ENCODE measurements around the gene GPC6. TPM values are rescaled to one million over a fixed set of nuclear protein-coding genes. Genes with fewer than 3 reads are reported as not detected.

The GPC6 gene
- total and polyA plus RNA-seq, 4 donors = 5.9 to 29.1 (median 18.2) TPM

GRCh38 chr13:93180356-93180969 is 46.1 kb upstream of the GPC6 start:
- Histone ChIP-seq H3K27me3 (ENCODE audit: control insufficient read depth in 4 of 4, insufficient read depth in 4 of 4, low read length in 3 of 4) (no peaks in the 10 kb centered on the region), H3K27ac (ENCODE audit: low read depth in 1 of 2, low read length in 2 of 2) (no peak overlapping the region), H3K9me3 (ENCODE audit: control insufficient read depth in 4 of 4, low read length in 3 of 4) (no peaks in the 10 kb centered on the region), H3K9ac (ENCODE audit: low read depth in 1 of 2, low read length in 2 of 2) (no peak overlapping the region), H3K4me3 (ENCODE audit: low read depth in 1 of 3, low read length in 3 of 3) (no peak overlapping the region), H3K4me1 (ENCODE audit: control insufficient read depth in 4 of 4, insufficient read depth in 4 of 4, low read length in 3 of 4) (no peaks in the 10 kb centered on the region), H3K36me3 (ENCODE audit: control insufficient read depth in 4 of 4, insufficient read depth in 3 of 4, low read depth in 1 of 4, low read length in 3 of 4) (no peaks in the 10 kb centered on the region)
- TF ChIP-seq YY1 (IDR thresholded peaks at IDR 0.05) = no peak
- TF ChIP-seq JUND (IDR thresholded peaks at IDR 0.05) = no peak
- TF ChIP-seq EGR1 (IDR thresholded peaks at IDR 0.05; ENCODE audit: low read depth in 2 of 2) = no peak
- TF ChIP-seq, protein P1, sequence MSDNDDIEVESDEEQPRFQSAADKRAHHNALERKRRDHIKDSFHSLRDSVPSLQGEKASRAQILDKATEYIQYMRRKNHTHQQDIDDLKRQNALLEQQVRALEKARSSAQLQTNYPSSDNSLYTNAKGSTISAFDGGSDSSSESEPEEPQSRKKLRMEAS (IDR thresholded peaks at IDR 0.05) = no peak
- TF ChIP-seq FOXA2 (IDR thresholded peaks at IDR 0.05) = no peak
- no peak for TF ChIP-seq FOXA1 (IDR thresholded peaks at IDR 0.05)
- TF ChIP-seq ATF3 (IDR thresholded peaks at IDR 0.05) = no peak
- TF ChIP-seq, protein P2, sequence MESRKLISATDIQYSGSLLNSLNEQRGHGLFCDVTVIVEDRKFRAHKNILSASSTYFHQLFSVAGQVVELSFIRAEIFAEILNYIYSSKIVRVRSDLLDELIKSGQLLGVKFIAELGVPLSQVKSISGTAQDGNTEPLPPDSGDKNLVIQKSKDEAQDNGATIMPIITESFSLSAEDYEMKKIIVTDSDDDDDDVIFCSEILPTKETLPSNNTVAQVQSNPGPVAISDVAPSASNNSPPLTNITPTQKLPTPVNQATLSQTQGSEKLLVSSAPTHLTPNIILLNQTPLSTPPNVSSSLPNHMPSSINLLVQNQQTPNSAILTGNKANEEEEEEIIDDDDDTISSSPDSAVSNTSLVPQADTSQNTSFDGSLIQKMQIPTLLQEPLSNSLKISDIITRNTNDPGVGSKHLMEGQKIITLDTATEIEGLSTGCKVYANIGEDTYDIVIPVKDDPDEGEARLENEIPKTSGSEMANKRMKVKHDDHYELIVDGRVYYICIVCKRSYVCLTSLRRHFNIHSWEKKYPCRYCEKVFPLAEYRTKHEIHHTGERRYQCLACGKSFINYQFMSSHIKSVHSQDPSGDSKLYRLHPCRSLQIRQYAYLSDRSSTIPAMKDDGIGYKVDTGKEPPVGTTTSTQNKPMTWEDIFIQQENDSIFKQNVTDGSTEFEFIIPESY (IDR thresholded peaks at IDR 0.05) = no peak
- TF ChIP-seq RAD21 (IDR thresholded peaks at IDR 0.05) = no peak
- TF ChIP-seq TAF1 (conservative IDR thresholded peaks at IDR 0.05) = no peak
- 55% methylated on average over 2 of the region's 2 CpGs for WGBS
- DNase-seq (ENCODE audit: low spot score) = no peak

DNA sequence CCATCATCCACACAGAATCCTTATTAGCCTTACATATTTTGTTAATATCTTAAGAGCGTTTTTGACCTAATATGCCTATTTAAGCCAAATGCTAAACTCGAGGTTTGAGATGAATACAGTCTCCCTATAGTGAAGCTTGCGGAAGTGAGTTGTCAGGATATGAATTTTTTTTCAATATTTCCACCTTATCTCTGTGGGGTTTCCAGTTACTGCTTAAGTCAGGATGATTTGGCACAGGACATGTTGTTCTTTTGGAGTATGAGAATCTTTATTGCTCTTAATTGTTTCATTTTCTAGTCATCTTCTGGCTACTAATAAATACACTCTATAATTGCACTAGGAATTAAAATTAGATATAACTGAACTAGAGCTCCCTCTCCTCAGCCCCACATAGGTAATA is 44.2 kb upstream of the GPC6 start:
- no peak for TF ChIP-seq FOXA1 (IDR thresholded peaks at IDR 0.05)
- TF ChIP-seq REST (IDR thresholded peaks at IDR 0.05) = no peak
- no peak for TF ChIP-seq NR2F2 (IDR thresholded peaks at IDR 0.05)
- H3K27me3 ChIP-seq (ENCODE audit: control insufficient read depth in 4 of 4, insufficient read depth in 4 of 4, low read length in 3 of 4) = no peaks in the 10 kb centered on the region
- no peaks in the 10 kb centered on the region for H3K4me1 ChIP-seq (ENCODE audit: control insufficient read depth in 4 of 4, insufficient read depth in 4 of 4, low read length in 3 of 4)
- no peaks in the 10 kb centered on the region for H3K9me3 ChIP-seq (ENCODE audit: control insufficient read depth in 4 of 4, low read length in 3 of 4)
- WGBS = 90% methylated on average over 3 of the region's 3 CpGs
- no peak overlapping the region for H3K4me3 ChIP-seq (ENCODE audit: low read depth in 1 of 3, low read length in 3 of 3)
- no peak overlapping the region for H3K27ac ChIP-seq (ENCODE audit: low read depth in 1 of 2, low read length in 2 of 2)
- H3K36me3 ChIP-seq (ENCODE audit: control insufficient read depth in 4 of 4, insufficient read depth in 3 of 4, low read depth in 1 of 4, low read length in 3 of 4) = no peaks in the 10 kb centered on the region
- DNase-seq (ENCODE audit: low spot score) = no peak
- H3K9ac ChIP-seq (ENCODE audit: low read depth in 1 of 2, low read length in 2 of 2) = no peak overlapping the region

DNA sequence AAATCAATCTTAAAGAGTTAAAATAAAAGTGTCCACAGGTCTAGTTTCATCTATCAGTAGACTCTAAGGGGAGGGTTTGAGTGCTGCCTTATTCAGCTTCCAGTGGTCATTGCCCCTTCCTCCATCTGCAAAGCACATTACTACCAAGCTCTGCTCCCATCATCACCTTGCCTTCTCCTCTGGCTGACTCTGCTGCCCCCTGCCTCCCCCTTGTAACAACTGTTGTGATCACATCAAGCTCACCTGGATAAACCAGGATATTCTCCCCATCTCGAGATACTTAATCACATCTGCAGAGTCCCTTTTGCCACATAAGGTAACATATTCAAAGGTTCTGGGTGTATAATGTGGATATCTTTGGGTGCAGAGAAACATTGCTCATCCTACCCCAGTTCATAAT is 43.3 kb upstream of the GPC6 start:
- Histone ChIP-seq H3K4me3 (ENCODE audit: low read depth in 1 of 3, low read length in 3 of 3) (no peak overlapping the region), H3K4me1 (ENCODE audit: control insufficient read depth in 4 of 4, insufficient read depth in 4 of 4, low read length in 3 of 4) (no peaks in the 10 kb centered on the region), H3K36me3 (ENCODE audit: control insufficient read depth in 4 of 4, insufficient read depth in 3 of 4, low read depth in 1 of 4, low read length in 3 of 4) (no peaks in the 10 kb centered on the region), H3K27ac (ENCODE audit: low read depth in 1 of 2, low read length in 2 of 2) (no peak overlapping the region), H3K27me3 (ENCODE audit: control insufficient read depth in 4 of 4, insufficient read depth in 4 of 4, low read length in 3 of 4) (no peaks in the 10 kb centered on the region), H3K9me3 (ENCODE audit: control insufficient read depth in 4 of 4, low read length in 3 of 4) (no peaks in the 10 kb centered on the region), H3K9ac (ENCODE audit: low read depth in 1 of 2, low read length in 2 of 2) (no peak overlapping the region)
- WGBS = 91% methylated on average over 1 of the region's 1 CpG
- DNase-seq (ENCODE audit: low spot score) = no peak
- TF ChIP-seq ATF3 (IDR thresholded peaks at IDR 0.05) (no peak), NR2F2 (IDR thresholded peaks at IDR 0.05) (no peak), GABPA (IDR thresholded peaks at IDR 0.05 in 1 of 2, conservative IDR thresholded peaks at IDR 0.05 in 1 of 2) (no peak), HNF4A (conservative IDR thresholded peaks at IDR 0.05) (no peak), REST (IDR thresholded peaks at IDR 0.05) (no peak)
- TF ChIP-seq, protein P3, sequence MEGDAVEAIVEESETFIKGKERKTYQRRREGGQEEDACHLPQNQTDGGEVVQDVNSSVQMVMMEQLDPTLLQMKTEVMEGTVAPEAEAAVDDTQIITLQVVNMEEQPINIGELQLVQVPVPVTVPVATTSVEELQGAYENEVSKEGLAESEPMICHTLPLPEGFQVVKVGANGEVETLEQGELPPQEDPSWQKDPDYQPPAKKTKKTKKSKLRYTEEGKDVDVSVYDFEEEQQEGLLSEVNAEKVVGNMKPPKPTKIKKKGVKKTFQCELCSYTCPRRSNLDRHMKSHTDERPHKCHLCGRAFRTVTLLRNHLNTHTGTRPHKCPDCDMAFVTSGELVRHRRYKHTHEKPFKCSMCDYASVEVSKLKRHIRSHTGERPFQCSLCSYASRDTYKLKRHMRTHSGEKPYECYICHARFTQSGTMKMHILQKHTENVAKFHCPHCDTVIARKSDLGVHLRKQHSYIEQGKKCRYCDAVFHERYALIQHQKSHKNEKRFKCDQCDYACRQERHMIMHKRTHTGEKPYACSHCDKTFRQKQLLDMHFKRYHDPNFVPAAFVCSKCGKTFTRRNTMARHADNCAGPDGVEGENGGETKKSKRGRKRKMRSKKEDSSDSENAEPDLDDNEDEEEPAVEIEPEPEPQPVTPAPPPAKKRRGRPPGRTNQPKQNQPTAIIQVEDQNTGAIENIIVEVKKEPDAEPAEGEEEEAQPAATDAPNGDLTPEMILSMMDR (IDR thresholded peaks at IDR 0.05; ENCODE audit: low read depth, low read length, missing input control) = no peak

All from liver (tissue), 9 donors.